Vein endothelial cell (primary cell): ENCODE results near the gene SLC51A. TPM values are rescaled to one million over a fixed set of nuclear protein-coding genes. Genes with fewer than 3 reads are reported as not detected.

Experiments used
- small RNA-seq: library from RNA; depleted of rRNA; stranded (forward); fragments of <200 nt; gene quantifications from one replicate; pipeline ENCODE3, GENCODE V24; 2012
- total RNA-seq: library from RNA; depleted of rRNA; stranded (reverse); fragments of >200 nt; gene quantifications from 2 replicates; pipeline ENCODE4 v1.2.3, GENCODE V29; 2012

The SLC51A gene
- not detected in 2 replicates for total RNA-seq

DNA sequence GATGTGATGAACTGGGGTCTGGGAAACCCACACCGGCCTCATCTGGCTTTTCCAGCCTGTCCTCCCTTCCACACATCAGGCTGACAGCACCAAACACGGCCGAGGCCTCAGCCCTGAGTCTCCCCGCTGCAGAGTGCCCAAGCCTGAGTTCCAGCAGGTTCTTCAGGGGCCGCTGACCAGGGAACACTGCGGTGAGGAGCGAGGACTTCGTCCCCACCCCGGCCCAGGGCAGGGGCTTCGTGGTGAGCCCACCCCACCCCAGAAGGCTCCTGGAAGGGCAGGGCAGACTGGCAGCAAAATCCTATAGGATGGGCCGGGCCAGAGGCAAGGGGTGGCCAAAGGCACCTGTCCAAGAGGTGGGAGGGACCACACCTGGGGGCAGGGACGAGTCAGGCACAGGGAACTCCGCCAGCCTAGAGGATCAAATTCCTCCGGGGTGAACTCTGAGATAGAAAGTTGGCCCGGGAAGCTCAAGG is at the start of gene SLC51A:
Gene SLC51A (plus strand): TSS at position 446 of the 476 bp plus-strand sequence. CDS start 179 bp downstream, outside the sequence.

DNA sequence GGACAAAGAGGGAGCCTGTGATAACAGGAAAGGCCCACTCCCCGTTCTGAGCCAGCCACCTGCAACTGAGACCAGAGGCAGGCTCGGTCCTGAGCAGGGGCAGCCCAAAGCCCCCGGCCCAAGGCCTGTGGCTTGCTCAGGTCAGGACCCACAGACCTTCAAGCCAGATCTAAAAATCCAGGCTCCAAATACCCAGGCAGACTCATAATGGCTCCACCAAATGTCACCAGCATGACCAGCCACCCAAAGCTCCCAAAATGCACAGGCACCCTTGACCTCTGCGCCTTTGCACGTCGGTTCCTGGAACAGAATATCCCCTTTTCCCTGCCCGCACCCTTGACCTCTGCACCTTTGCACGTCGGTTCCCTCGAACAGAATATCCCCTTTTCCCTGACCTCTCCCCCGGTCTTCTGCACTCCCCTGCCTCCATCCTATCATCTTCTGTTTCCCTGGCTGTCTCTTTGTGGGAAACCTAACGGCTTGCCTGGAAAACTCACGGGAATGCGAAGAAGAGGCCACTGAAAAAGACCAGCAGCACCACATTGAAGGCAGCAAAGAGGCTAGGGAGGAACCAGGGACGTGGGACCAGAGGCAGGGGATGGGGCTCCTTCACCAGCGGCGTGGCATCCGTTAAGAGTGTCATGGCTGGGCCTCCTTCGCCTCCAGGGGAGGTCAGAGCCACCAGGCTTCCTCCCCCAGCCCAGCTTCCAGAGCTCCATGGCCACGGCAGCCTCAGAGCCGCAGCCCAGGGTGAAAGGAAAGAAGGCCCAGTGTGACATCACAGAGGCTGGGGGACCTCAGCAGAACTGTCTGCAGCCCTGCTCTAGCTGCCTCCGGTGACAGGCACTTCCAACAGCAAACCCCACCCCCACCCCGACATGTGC is 5.4 kb upstream of the SLC51A start, which contains the start of gene ZDHHC19:
Gene ZDHHC19 (minus strand): TSS at position 728 of the 884 bp plus-strand sequence. CDS start 85 bp downstream, at position 643.

Small RNAs within 50 kb of the gene (small RNA-seq; reads per million reads assigned to genes)
- gene RF00019, result not detected

Other genes with a start within 250 kb of the SLC51A start
- gene TFRC, start 134.4 kb upstream of the SLC51A start, total RNA-seq, result 161 and 195 TPM in 2 replicates
- gene ZDHHC19, start 5.1 kb upstream of the SLC51A start, total RNA-seq, result not detected in 2 replicates
- gene PCYT1A, start 71.2 kb downstream of the SLC51A start, total RNA-seq, result 88.5 and 117 TPM in 2 replicates
- gene DYNLT2B, start 101.7 kb downstream of the SLC51A start, total RNA-seq, result 7.8 and 9.0 TPM in 2 replicates
- gene TM4SF19, start 121.9 kb downstream of the SLC51A start, total RNA-seq, result not detected in 2 replicates
- 21.9 and 23.8 TPM in 2 replicates for gene UBXN7, start 215.9 kb downstream of the SLC51A start, total RNA-seq